GM12878 (cell line): Measurements from ENCODE around the gene TMEM120B. TPM values are rescaled to one million over a fixed set of nuclear protein-coding genes. Genes with fewer than 3 reads are reported as not detected.

Experiments used
- ATAC-seq: fragments of 200-7000 bp; cut with Tn5 transposase; 3 replicates; pipeline ENCODE4 v1.9.1; 2020; ENCODE audit warnings: mild to moderate bottlenecking, moderate library complexity
- BruUV-seq: library from RNA; stranded (reverse); fragments of 400-500 nt; replicated peaks from 2 replicates; lab custom pipeline; 2021; lab: Mats Ljungman, UMichigan
- CTCF ChIA-PET: fragments of 300-600 bp; sonication (Branson Sonifier 250); formaldehyde crosslinking; extraction: SDS; loops from one replicate; lab custom pipeline; 2021; ENCODE audit warnings: inconsistent platforms; lab: Yijun Ruan, JAX
- POLR2A ChIA-PET: fragments of 350-600 bp; formaldehyde crosslinking; extraction: SDS; loops from one replicate; lab custom pipeline; 2021; ENCODE audit warnings: inconsistent platforms; lab: Charles Lee
- RAD21 ChIA-PET: fragments of 300-600 bp; sonication (Branson Sonifier 250); formaldehyde crosslinking; loops from one replicate; lab custom pipeline; 2023; ENCODE audit warnings: antibody characterized with exemption; ENCODE audit not compliant: unreplicated experiment; lab: Charles Lee
- SMC1A ChIA-PET: fragments of 300-600 bp; sonication (Branson Sonifier 250); formaldehyde crosslinking; loops from one replicate; lab custom pipeline; 2023; ENCODE audit not compliant: unreplicated experiment, uncharacterized antibody; lab: Charles Lee
- DNase-seq: peaks from one replicate; pipeline ENCODE4 v3.0.0-alpha.2; 2011; ENCODE audit warnings: low read depth, low spot score
- FAIRE-seq: peaks from 3 replicates; lab custom pipeline; 2011; peaks lifted over from hg19 to GRCh38; lab: Jason Lieb, UNC
- H2AFZ ChIP-seq: 2 replicates; pipeline ENCODE4 v1.6.0; 2011; ENCODE audit warnings: low read depth, low read length, control low read depth; ENCODE audit not compliant: control insufficient read depth
- H3K27ac ChIP-seq: 2 replicates; pipeline ENCODE4 v1.5.1; 2011; ENCODE audit warnings: control low read depth; ENCODE audit not compliant: control insufficient read depth, insufficient read depth
- H3K27me3 ChIP-seq, 2 experiments: replicated peaks in 1 of 2; 2 replicates each; pipeline versions ENCODE4 v1.6.0 to v1.6.1; 2011; ENCODE audit warnings: low read length in 1 of 2; ENCODE audit not compliant: control insufficient read depth in 2 of 2, insufficient read depth in 2 of 2
- H3K36me3 ChIP-seq, 2 experiments: 2 replicates each; pipeline ENCODE4 v1.5.1; 2011; ENCODE audit warnings: low read length in 1 of 2; ENCODE audit not compliant: control insufficient read depth in 2 of 2, insufficient read depth in 2 of 2
- H3K4me1 ChIP-seq: 2 replicates; pipeline ENCODE4 v1.6.1; 2011; ENCODE audit warnings: mild to moderate bottlenecking, low read length, moderate library complexity, mixed read lengths; ENCODE audit not compliant: control insufficient read depth, insufficient read depth
- H3K4me2 ChIP-seq: 2 replicates; pipeline ENCODE4 v1.6.0; 2011; ENCODE audit warnings: control low read depth; ENCODE audit not compliant: control insufficient read depth, insufficient read depth
- H3K4me3 ChIP-seq: fragments of 200-600 bp; sonication (generic); 2 replicates; pipeline ENCODE4 v1.5.1; 2016
- H3K79me2 ChIP-seq: 2 replicates; pipeline ENCODE4 v1.6.0; 2011; ENCODE audit warnings: low read length; ENCODE audit not compliant: control insufficient read depth, insufficient read depth
- H3K9ac ChIP-seq: 2 replicates; pipeline ENCODE4 v1.8.0; 2011; ENCODE audit warnings: low read length, control low read depth, mixed read lengths; ENCODE audit not compliant: control insufficient read depth, insufficient read depth
- H3K9me3 ChIP-seq: replicated peaks from 3 replicates; pipeline ENCODE4 v1.5.1; 2011; ENCODE audit warnings: mild to moderate bottlenecking, low read length; ENCODE audit not compliant: control insufficient read depth, insufficient read depth
- H4K20me1 ChIP-seq: 2 replicates; pipeline ENCODE4 v1.6.0; 2011; ENCODE audit not compliant: control insufficient read depth, insufficient read depth
- ASH2L ChIP-seq: fragments of 300-600, 200-600 bp; sonication (generic); IDR thresholded peaks from 2 replicates; pipeline ENCODE4 v1.6.1; 2017; ENCODE audit warnings: low read depth, mild to moderate bottlenecking, borderline replicate concordance
- CEBPB ChIP-seq, 2 experiments: fragments of 150-350 bp in 1 of 2; IDR thresholded peaks; 2 replicates each; pipeline ENCODE4 v1.6.1; 2012 to 2014; ENCODE audit warnings: low read depth in 2 of 2, low read length in 2 of 2, borderline replicate concordance in 1 of 2, inconsistent platforms in 1 of 2
- CREM ChIP-seq: IDR thresholded peaks from 2 replicates; pipeline ENCODE4 v1.6.1; 2014; ENCODE audit warnings: antibody characterized with exemption, low read depth
- PBX3 ChIP-seq: IDR thresholded peaks from 2 replicates; pipeline ENCODE4 v1.6.1; 2011; ENCODE audit warnings: mild to moderate bottlenecking, low read depth, low read length, moderate library complexity; ENCODE audit not compliant: insufficient replicate concordance
- RFX5 ChIP-seq: IDR thresholded peaks from 2 replicates; pipeline ENCODE4 v1.6.1; 2011; ENCODE audit warnings: low read depth, low read length, improper control_type of control experiment
- SKIL ChIP-seq: fragments of 450-650 bp; IDR thresholded peaks from 2 replicates; pipeline ENCODE4 v1.6.1; 2017; ENCODE audit warnings: mild to moderate bottlenecking, low read depth, inconsistent platforms; ENCODE audit not compliant: poor library complexity, severe bottlenecking
- TBL1XR1 ChIP-seq: IDR thresholded peaks from 2 replicates; pipeline ENCODE4 v1.6.1; 2012; ENCODE audit warnings: low read depth, low read length, improper control_type of control experiment
- USF2 ChIP-seq: IDR thresholded peaks from 2 replicates; pipeline ENCODE4 v1.6.1; 2011; ENCODE audit warnings: low read depth, low read length, improper control_type of control experiment, borderline replicate concordance
- WGBS: methylation state at CpG from one replicate; pipeline ENCODE4 v1.1.6; 2016; ENCODE audit warnings: low lambda C conversion rate; ENCODE audit not compliant: insufficient replicate concordance, insufficient coverage; ENCODE audit errors: missing lambda C conversion rate; 5-methylcytosine and 5-hydroxymethylcytosine counted together
- in situ Hi-C: fragments of 300-500 bp; cut with MboI; formaldehyde crosslinking; loops from 9 replicates; pipeline ENCODE4 v1.14.3; 2018; ENCODE audit warnings: mixed read lengths
- intact Hi-C: fragments of 100-400 bp; cut with micrococcal nuclease; formaldehyde crosslinking; loops from one replicate; pipeline ENCODE4 v1.14.2; 2022; ENCODE audit not compliant: unreplicated experiment
- polyA plus RNA-seq, 11 experiments: library from polyadenylated mRNA; depleted of rRNA in 4 of 11; unstranded in 6 of 11; stranded (reverse) in 5 of 11; fragments of >200 nt; fragmentation: Nextera tagmentation in 4 of 11; fragmentation: Illumina TruSeq in 1 of 11; extraction: Ambion mirVana in 4 of 11; extraction: Trizol in 1 of 11; gene quantifications; 1 replicate in 1 of 11; 2 replicates in 10 of 11; pipeline versions ENCODE4 v1.2.1 to v1.2.3, GENCODE V29; 2011 to 2016; ENCODE audit warnings: inconsistent platforms in 2 of 11, missing spikeins in 2 of 11, low read depth in 1 of 11
- total RNA-seq, 4 experiments: library from RNA; depleted of rRNA in 3 of 4; stranded (reverse); fragments of >200 nt in 3 of 4; fragmentation: Illumina TruSeq in 1 of 4; extraction: Trizol in 1 of 4; gene quantifications; 2 replicates each; pipeline versions ENCODE4 v1.2.1 to v1.2.3, GENCODE V29; 2013 to 2021

The TMEM120B gene
- total and polyA plus RNA-seq, 10 of the 15 experiments (the other 5 are each of a cell fraction or from before 2014, with no cell fraction given): 4.0 to 26.2 (median 9.2) TPM

- TF ChIP-seq TBL1XR1: no peak
- no peak for TF ChIP-seq CEBPB (IDR thresholded peaks at IDR 0.05; ENCODE audit: borderline replicate concordance in 1 of 2, low read depth in 2 of 2, low read length in 2 of 2)
- no peak for TF ChIP-seq SKIL
- no peak for TF ChIP-seq ASH2L
- no peak for TF ChIP-seq PBX3
Observed at GRCh38 chr12:121753844-121754264, 41.3 kb downstream of the TMEM120B start (continued).

- CTCF ChIA-PET: no interaction called here
- BruUV-seq: no TSS peak
- RAD21 ChIA-PET: no interaction called here
- Histone ChIP-seq H3K9me3 (no peaks in the 10 kb centered on the region), H3K4me2 (no peak overlapping the region), H3K36me3 (peaks cover 0 to 7% of the 10 kb centered on the region in 2 experiments; a peak in 3 of 4 replicates), H3K4me1 (no peaks in the 10 kb centered on the region), H2AFZ (no peak overlapping the region), H3K79me2 (no peaks in the 10 kb centered on the region), H4K20me1 (no peaks in the 10 kb centered on the region), H3K4me3 (no peak overlapping the region), H3K27me3 (no peaks in the 10 kb centered on the region), H3K9ac (no peak overlapping the region), H3K27ac (no peak overlapping the region)
- SMC1A ChIA-PET: no interaction called here
- FAIRE-seq (no peak), ATAC-seq (no peak), DNase-seq (no peak)
- 89% methylated on average over 11 of the region's 11 CpGs for WGBS
- POLR2A ChIA-PET: no interaction called here
- in situ Hi-C loops: no loop called here
- TF ChIP-seq USF2 (no peak), RFX5 (no peak), CREM (no peak)
- intact Hi-C loops: no loop called here
Observed at GRCh38 chr12:121754836-121755235, 42.3 kb downstream of the TMEM120B start.
